ENCODE measurements around the gene ZNF586.

ZNF586 gene

DNA sequence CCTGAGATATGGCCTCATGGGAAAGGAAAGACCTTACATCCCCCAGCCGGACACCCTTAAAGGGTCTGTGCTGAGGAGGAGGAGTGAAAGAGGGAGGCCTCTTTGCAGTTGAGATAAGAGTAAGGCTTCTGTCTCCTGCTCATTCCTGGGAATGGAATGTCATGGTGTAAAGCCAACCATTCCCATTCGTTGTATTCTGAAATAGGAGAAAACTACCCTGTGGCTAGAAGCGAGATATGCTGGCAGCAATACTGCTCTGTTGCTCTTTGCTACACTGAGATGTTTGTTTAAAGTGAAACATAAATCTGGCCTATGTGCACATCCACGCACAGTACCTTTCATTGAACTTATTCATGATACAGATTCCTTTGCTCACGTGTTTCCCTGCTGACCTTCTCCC is 59.8 kb downstream of the ZNF586 start:
- no peak for DNase-seq

DNA sequence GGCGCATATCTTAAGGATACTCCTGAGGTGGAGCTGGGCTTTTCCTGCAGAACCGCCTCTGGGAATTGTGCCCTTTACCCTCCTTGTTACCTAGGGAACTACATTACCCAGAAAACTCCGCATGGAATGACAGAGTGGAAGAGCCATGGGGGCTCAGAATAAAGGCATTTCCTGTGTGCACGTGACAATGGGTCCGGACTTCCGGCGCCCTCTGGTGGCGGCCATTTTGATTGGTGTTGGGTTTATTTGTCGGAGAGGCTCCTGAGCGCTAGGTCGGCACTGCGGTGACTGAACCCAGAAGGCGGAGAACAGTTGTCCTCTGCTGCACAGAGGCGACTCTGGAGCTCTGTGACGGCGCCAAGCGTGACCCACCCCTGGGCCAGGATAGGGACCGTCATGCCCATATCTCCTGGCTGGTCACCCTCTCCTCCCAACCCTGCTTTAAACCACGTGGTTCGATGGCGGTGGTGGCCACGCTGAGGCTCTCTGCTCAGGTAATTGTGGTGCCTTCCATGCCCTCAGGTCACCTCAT is 60.7 kb downstream of the ZNF586 start, which contains the start of gene ZNF587B:
TSS of gene ZNF587B (plus strand) at position 229 of the 532 bp plus-strand sequence. CDS start at position 459, 230 bp downstream.
- DNase-seq = no peak

Measured in DMS79 (cell line).